H9 (cell line): Measurements from ENCODE around the gene CFAP410. TPM values are rescaled to one million over a fixed set of nuclear protein-coding genes. Genes with fewer than 3 reads are reported as not detected.
A peak's percentile ranks its signal among the peaks of the same experiment; 100 is the strongest.

Source experiments
- DNase-seq: peaks from one replicate; pipeline ENCODE4 v3.0.0-alpha.2; 2017
- H2AFZ ChIP-seq: one replicate; pipeline ENCODE4 v1.6.1; 2013; ENCODE audit warnings: mild to moderate bottlenecking, low read length, control low read depth, moderate library complexity
- H2AK5ac ChIP-seq: 2 replicates; pipeline ENCODE4 v1.6.1; 2013; ENCODE audit warnings: low read length, control low read depth, mixed read lengths; ENCODE audit not compliant: insufficient read length
- H2BK120ac ChIP-seq: one replicate; pipeline ENCODE4 v1.6.1; 2013; ENCODE audit warnings: low read depth, mild to moderate bottlenecking, low read length, control low read depth, inconsistent platforms; ENCODE audit not compliant: poor library complexity, severe bottlenecking
- H2BK12ac ChIP-seq: 2 replicates; pipeline ENCODE4 v1.6.1; 2013; ENCODE audit warnings: low read length, control low read depth, mixed read lengths, low read depth; ENCODE audit not compliant: insufficient read length
- H2BK15ac ChIP-seq: 2 replicates; pipeline ENCODE4 v1.6.1; 2013; ENCODE audit warnings: low read depth, low read length, control low read depth
- H2BK20ac ChIP-seq: one replicate; pipeline ENCODE4 v1.6.1; 2013; ENCODE audit warnings: low read depth, mild to moderate bottlenecking, low read length, control low read depth, inconsistent platforms; ENCODE audit not compliant: poor library complexity, severe bottlenecking
- H2BK5ac ChIP-seq: 2 replicates; pipeline ENCODE4 v1.6.1; 2013; ENCODE audit warnings: low read length, control low read depth, mixed read lengths; ENCODE audit not compliant: insufficient read length
- H3K14ac ChIP-seq: 2 replicates; pipeline ENCODE4 v1.6.1; 2013; ENCODE audit warnings: low read length, control low read depth; ENCODE audit not compliant: insufficient read depth
- H3K18ac ChIP-seq: 2 replicates; pipeline ENCODE4 v1.6.1; 2013; ENCODE audit warnings: low read depth, mild to moderate bottlenecking, mixed read lengths, low read length, control low read depth; ENCODE audit not compliant: insufficient read length
- H3K23ac ChIP-seq: 2 replicates; pipeline ENCODE4 v1.6.1; 2013; ENCODE audit warnings: low read length, control low read depth, mixed read lengths, low read depth; ENCODE audit not compliant: insufficient read length
- H3K23me2 ChIP-seq: 2 replicates; pipeline ENCODE4 v1.6.1; 2013; ENCODE audit warnings: low read depth, mild to moderate bottlenecking, mixed read lengths, low read length, control low read depth; ENCODE audit not compliant: insufficient read length, poor library complexity, severe bottlenecking
- H3K27ac ChIP-seq: 2 replicates; pipeline ENCODE4 v1.5.1; 2013; ENCODE audit warnings: low read length, control low read depth, mixed read lengths, low read depth; ENCODE audit not compliant: insufficient read length
- H3K27me3 ChIP-seq: 2 replicates; pipeline ENCODE4 v1.6.1; 2013; ENCODE audit warnings: low read length, control low read depth, inconsistent platforms; ENCODE audit not compliant: insufficient read depth
- H3K4ac ChIP-seq: 2 replicates; pipeline ENCODE4 v1.6.1; 2013; ENCODE audit warnings: low read depth, mild to moderate bottlenecking, control low read depth, inconsistent platforms, low read length, moderate library complexity
- H3K4me1 ChIP-seq: 2 replicates; pipeline ENCODE4 v1.6.1; 2013; ENCODE audit warnings: low read length, control low read depth, inconsistent platforms; ENCODE audit not compliant: insufficient read depth
- H3K4me2 ChIP-seq: 2 replicates; pipeline ENCODE4 v1.6.1; 2013; ENCODE audit warnings: low read length, control low read depth, mixed read lengths; ENCODE audit not compliant: insufficient read length, insufficient read depth
- H3K56ac ChIP-seq: 2 replicates; pipeline ENCODE4 v1.6.1; 2013; ENCODE audit warnings: low read depth, mild to moderate bottlenecking, mixed read lengths, low read length, control low read depth; ENCODE audit not compliant: insufficient read length
- H3K79me1 ChIP-seq: 2 replicates; pipeline ENCODE4 v1.6.1; 2013; ENCODE audit warnings: low read depth, mild to moderate bottlenecking, moderate library complexity, low read length, control low read depth, inconsistent platforms; ENCODE audit not compliant: insufficient read depth, poor library complexity, severe bottlenecking
- H3K79me2 ChIP-seq: 2 replicates; pipeline ENCODE4 v1.6.1; 2013; ENCODE audit warnings: low read length, control low read depth, inconsistent platforms; ENCODE audit not compliant: insufficient read depth
- H3K9ac ChIP-seq: 2 replicates; pipeline ENCODE4 v1.6.1; 2013; ENCODE audit warnings: low read length, control low read depth, mixed read lengths; ENCODE audit not compliant: insufficient read length; ENCODE audit errors: extremely low read depth
- H3K9me3 ChIP-seq: one replicate; pipeline ENCODE4 v1.6.1; 2013; ENCODE audit warnings: low read depth, low read length, inconsistent platforms; ENCODE audit not compliant: control insufficient read depth
- H3T11ph ChIP-seq: one replicate; pipeline ENCODE4 v1.6.1; 2013; ENCODE audit warnings: mild to moderate bottlenecking, low read length, control low read depth, inconsistent platforms
- H4K20me1 ChIP-seq: one replicate; pipeline ENCODE4 v1.6.1; 2013; ENCODE audit not compliant: control insufficient read depth, insufficient read length, insufficient read depth
- H4K5ac ChIP-seq: 2 replicates; pipeline ENCODE4 v1.6.1; 2013; ENCODE audit warnings: low read depth, mild to moderate bottlenecking, mixed read lengths, low read length, control low read depth; ENCODE audit not compliant: insufficient read length
- H4K8ac ChIP-seq: replicated peaks from 2 replicates; pipeline ENCODE4 v1.6.1; 2013; ENCODE audit warnings: low read length, control low read depth, mixed read lengths, low read depth; ENCODE audit not compliant: insufficient read length
- H4K91ac ChIP-seq: 2 replicates; pipeline ENCODE4 v1.6.1; 2013; ENCODE audit warnings: low read depth, mild to moderate bottlenecking, moderate library complexity, mixed read lengths, low read length, control low read depth; ENCODE audit not compliant: insufficient read length
- H3K27ac Mint-ChIP-seq, 3 experiments: 2 replicates in 2 of 3; 3 replicates in 1 of 3; pipeline ENCODE4 v1.8.0; 2020 to 2021; ENCODE audit warnings: mixed read lengths in 3 of 3, mild to moderate bottlenecking in 1 of 3, moderate library complexity in 1 of 3
- H3K27me3 Mint-ChIP-seq: 2 replicates; pipeline ENCODE4 v1.8.0; 2021; ENCODE audit warnings: low read depth, mild to moderate bottlenecking, moderate library complexity, mixed read lengths
- H3K36me3 Mint-ChIP-seq, 3 experiments: 2 replicates in 2 of 3; 3 replicates in 1 of 3; pipeline ENCODE4 v1.8.0; 2020 to 2021; ENCODE audit warnings: low read depth in 3 of 3, mixed read lengths in 3 of 3; ENCODE audit not compliant: insufficient read depth in 1 of 3
- H3K4me1 Mint-ChIP-seq, 2 experiments: 2 replicates each; pipeline ENCODE4 v1.8.0; 2020; ENCODE audit warnings: mixed read lengths in 2 of 2
- H3K4me3 Mint-ChIP-seq, 2 experiments: 2 replicates in 1 of 2; 3 replicates in 1 of 2; pipeline ENCODE4 v1.8.0; 2020 to 2021; ENCODE audit warnings: mild to moderate bottlenecking in 2 of 2, mixed read lengths in 2 of 2, moderate library complexity in 1 of 2
- H3K9me3 Mint-ChIP-seq, 2 experiments: 2 replicates in 1 of 2; 3 replicates in 1 of 2; pipeline ENCODE4 v1.8.0; 2020; ENCODE audit warnings: mild to moderate bottlenecking in 2 of 2, mixed read lengths in 2 of 2, moderate library complexity in 1 of 2
- WGBS: extraction: QIAGEN DNeasy Blood & Tissue Kit; methylation state at CpG from one replicate; pipeline ENCODE4 v1.1.7; 2013; ENCODE audit warnings: missing lambda C conversion rate, low lambda C conversion rate, mixed read lengths; ENCODE audit not compliant: insufficient read length; ENCODE audit errors: extremely low coverage; 5-methylcytosine and 5-hydroxymethylcytosine counted together
- total RNA-seq: library from RNA; stranded (reverse); gene quantifications from 2 replicates; pipeline ENCODE4 v1.2.1, GENCODE V29; 2021
- TF ChIP-seq, protein P1 (sequence below): fragments of 200-600 bp; sonication (generic); conservative IDR thresholded peaks from 3 replicates; pipeline ENCODE4 v1.8.0; 2021; ENCODE audit warnings: antibody characterized with exemption, mild to moderate bottlenecking

The CFAP410 gene
- total RNA-seq, 1 experiment from 2014 or later: 17.0 TPM

DNA sequence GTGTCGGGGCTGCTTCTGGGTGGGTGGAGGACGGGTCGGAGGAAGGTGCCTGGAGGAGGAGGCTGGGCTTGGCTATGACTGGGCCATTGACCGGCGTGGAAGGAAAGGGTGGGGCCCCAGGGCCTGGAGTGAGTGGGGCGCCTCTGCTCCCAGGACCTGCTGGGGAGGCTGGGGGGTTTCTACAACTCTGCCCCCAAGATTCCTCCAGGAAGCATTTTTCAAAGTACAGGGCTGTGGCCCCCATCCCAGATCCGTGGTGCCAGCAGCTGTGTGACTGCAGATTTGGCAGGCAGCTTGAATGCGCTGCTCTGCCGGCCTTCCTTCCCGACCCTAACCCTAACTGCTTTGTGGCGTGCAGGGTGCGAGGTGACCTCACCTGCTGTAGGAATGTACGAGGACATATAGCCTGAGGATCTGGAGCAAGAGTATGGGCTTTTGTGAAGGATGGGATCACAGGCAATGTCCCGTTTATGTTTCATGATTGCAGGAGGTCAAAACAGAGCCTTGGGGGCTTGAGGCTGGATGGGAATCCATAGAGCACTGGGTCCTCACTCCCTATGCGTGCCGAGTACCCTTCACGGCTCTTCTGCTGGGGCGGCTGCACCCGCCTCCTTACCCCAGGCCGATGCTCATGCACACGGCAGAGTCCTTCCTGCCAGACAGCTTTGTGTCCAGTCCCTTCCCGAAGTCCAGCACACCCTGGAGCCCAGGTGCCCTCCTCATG lies 38.9 kb upstream of the CFAP410 start:
- H3K36me3 Mint-ChIP-seq: peaks cover 0 to 9% (median 4%) of the 10 kb centered on the region in 3 experiments; a peak in 4 of 7 replicates
- Histone ChIP-seq H3K79me2 (no peaks in the 10 kb centered on the region), H3K79me1 (no peaks in the 10 kb centered on the region), H2BK15ac (no peak overlapping the region), H4K91ac (no peak overlapping the region), H3K27me3 (no peaks in the 10 kb centered on the region), H3K4ac (no peak overlapping the region), H3K4me1 (no peaks in the 10 kb centered on the region), H2BK120ac (no peak overlapping the region), H3K9ac (no peak overlapping the region), H3K27ac (no peak overlapping the region), H3K4me2 (no peak overlapping the region), H2AK5ac (no peak overlapping the region), H3T11ph (no peak overlapping the region), H2AFZ (no peak overlapping the region), H3K56ac (no peak overlapping the region), H4K5ac (no peak overlapping the region), H3K18ac (no peak overlapping the region), H3K14ac (no peak overlapping the region), H3K9me3 (no peaks in the 10 kb centered on the region), H4K8ac (no peak overlapping the region), H3K23me2 (no peaks in the 10 kb centered on the region), H2BK5ac (no peak overlapping the region), H4K20me1 (no peaks in the 10 kb centered on the region), H2BK20ac (no peak overlapping the region), H3K23ac (no peak overlapping the region), H2BK12ac (no peak overlapping the region)
- peaks cover 29% of the 10 kb centered on the region for H3K27me3 Mint-ChIP-seq
- no CpG with 5 or more reads among the region's 22 CpGs for WGBS
- TF ChIP-seq, protein P1, sequence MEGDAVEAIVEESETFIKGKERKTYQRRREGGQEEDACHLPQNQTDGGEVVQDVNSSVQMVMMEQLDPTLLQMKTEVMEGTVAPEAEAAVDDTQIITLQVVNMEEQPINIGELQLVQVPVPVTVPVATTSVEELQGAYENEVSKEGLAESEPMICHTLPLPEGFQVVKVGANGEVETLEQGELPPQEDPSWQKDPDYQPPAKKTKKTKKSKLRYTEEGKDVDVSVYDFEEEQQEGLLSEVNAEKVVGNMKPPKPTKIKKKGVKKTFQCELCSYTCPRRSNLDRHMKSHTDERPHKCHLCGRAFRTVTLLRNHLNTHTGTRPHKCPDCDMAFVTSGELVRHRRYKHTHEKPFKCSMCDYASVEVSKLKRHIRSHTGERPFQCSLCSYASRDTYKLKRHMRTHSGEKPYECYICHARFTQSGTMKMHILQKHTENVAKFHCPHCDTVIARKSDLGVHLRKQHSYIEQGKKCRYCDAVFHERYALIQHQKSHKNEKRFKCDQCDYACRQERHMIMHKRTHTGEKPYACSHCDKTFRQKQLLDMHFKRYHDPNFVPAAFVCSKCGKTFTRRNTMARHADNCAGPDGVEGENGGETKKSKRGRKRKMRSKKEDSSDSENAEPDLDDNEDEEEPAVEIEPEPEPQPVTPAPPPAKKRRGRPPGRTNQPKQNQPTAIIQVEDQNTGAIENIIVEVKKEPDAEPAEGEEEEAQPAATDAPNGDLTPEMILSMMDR: no peak
- no peak for DNase-seq
- peaks cover 26 to 29% of the 10 kb centered on the region in 2 experiments for H3K9me3 Mint-ChIP-seq
- peak overlapping the region in 1 of 3 experiments; percentile 26; a peak in 1 of 7 replicates for H3K27ac Mint-ChIP-seq
- H3K4me3 Mint-ChIP-seq: no peak overlapping the region
- H3K4me1 Mint-ChIP-seq: peaks cover 19 to 22% of the 10 kb centered on the region in 2 experiments
